G401 (cell line): ENCODE data around the gene KRT1. TPM values are rescaled to one million over a fixed set of nuclear protein-coding genes. Genes with fewer than 3 reads are reported as not detected.

ENCODE experiments used
- DNase-seq: peaks from one replicate; pipeline ENCODE4 v3.0.0-alpha.2; 2015; ENCODE audit warnings: low spot score
- in situ Hi-C: cut with HindIII; loops from 2 replicates; pipeline ENCODE4 v1.10.0; 2016; ENCODE audit warnings: low sequenced_read_pairs, mixed read lengths
- total RNA-seq: library from RNA; depleted of rRNA; stranded (reverse); fragments of >200 nt; shearing (Covaris generic); gene quantifications from 2 replicates; pipeline ENCODE4 v1.2.3, GENCODE V29; 2014

The KRT1 gene
- total RNA-seq, 1 experiment from 2014 or later, result not detected

GRCh38 chr12:52647601-52648000, 32.6 kb downstream of the KRT1 start:
- DNase-seq, result no peak
- in situ Hi-C loops, result loop anchor here (10.0 kb wide), 1 partner anchor 57 kb away; the partner anchor contains the start of gene KRT77

- no peak for DNase-seq
- in situ Hi-C loops, result loop anchor here (10.0 kb wide), 1 partner anchor 58 kb away; the partner anchor contains the start of gene KRT77
Observed at GRCh38 chr12:52646613-52647012, 33.6 kb downstream of the KRT1 start.

GRCh38 chr12:52645982-52646381, 34.2 kb downstream of the KRT1 start:
- no peak for DNase-seq
- in situ Hi-C loops, result loop anchor here (10.0 kb wide), 1 partner anchor 59 kb away; the partner anchor contains the start of gene KRT77

GRCh38 chr12:52645120-52645761, 35.0 kb downstream of the KRT1 start:
- no peak for DNase-seq
- in situ Hi-C loops, result loop anchor here (10.0 kb wide), 1 partner anchor 60 kb away; the partner anchor contains the start of gene KRT77

- DNase-seq, result no peak
- in situ Hi-C loops, result loop anchor here (10.0 kb wide), 1 partner anchor 61 kb away; the partner anchor contains the start of gene KRT77
Observed at GRCh38 chr12:52644078-52644415, 36.2 kb downstream of the KRT1 start.

- in situ Hi-C loops, result loop anchor here (10.0 kb wide), 1 partner anchor 61 kb away; the partner anchor contains the start of gene KRT77
- no peak for DNase-seq
Observed at GRCh38 chr12:52643233-52644077, 36.8 kb downstream of the KRT1 start.

- in situ Hi-C loops, result loop anchor here (10.0 kb wide), 1 partner anchor 63 kb away; the partner anchor contains the start of gene KRT77
- no peak for DNase-seq
Observed at GRCh38 chr12:52641468-52641867, 38.7 kb downstream of the KRT1 start.

- no peak for DNase-seq
- in situ Hi-C loops, result no loop called here
Observed at GRCh38 chr12:52637299-52637698, 42.9 kb downstream of the KRT1 start.

GRCh38 chr12:52636592-52637258, 43.5 kb downstream of the KRT1 start:
- DNase-seq, result no peak
- in situ Hi-C loops, result no loop called here

GRCh38 chr12:52636189-52636588, 44.0 kb downstream of the KRT1 start:
- DNase-seq, result no peak
- in situ Hi-C loops, result no loop called here

- in situ Hi-C loops, result no loop called here
- peak; percentile 66 for DNase-seq
Observed at GRCh38 chr12:52634266-52635056, 45.7 kb downstream of the KRT1 start.

GRCh38 chr12:52633383-52633782, 46.8 kb downstream of the KRT1 start:
- no peak for DNase-seq

GRCh38 chr12:52632656-52633055, 47.6 kb downstream of the KRT1 start:
- in situ Hi-C loops, result no loop called here
- DNase-seq, result no peak

More at GRCh38 chr12:52633383-52633782, 46.8 kb downstream of the KRT1 start:
- in situ Hi-C loops, result no loop called here

GRCh38 chr12:52631676-52632459, 48.3 kb downstream of the KRT1 start:
- no peak for DNase-seq
- in situ Hi-C loops, result no loop called here

GRCh38 chr12:52631264-52631663, 48.9 kb downstream of the KRT1 start:
- in situ Hi-C loops, result no loop called here
- DNase-seq, result no peak

GRCh38 chr12:52630599-52631200, 49.5 kb downstream of the KRT1 start:
- DNase-seq, result no peak
- in situ Hi-C loops, result no loop called here

- DNase-seq, result no peak
- in situ Hi-C loops, result no loop called here
Observed at GRCh38 chr12:52630008-52630500, 50.2 kb downstream of the KRT1 start.
